Esophagus squamous epithelium (tissue), 5 donors: ENCODE measurements around the gene EEF1G. TPM values are rescaled to one million over a fixed set of nuclear protein-coding genes. Genes with fewer than 3 reads are reported as not detected.

Experiments used
- DNase-seq: peaks from one replicate; lab custom pipeline; 2025; lab: John Stamatoyannopoulos, UW
- H3K27ac ChIP-seq, 4 donors: fragments of 200-600 bp; sonication (generic); one replicate each; pipeline ENCODE4 v1.5.1; 2016 to 2019; ENCODE audit warnings: mild to moderate bottlenecking in 1 of 4
- H3K27me3 ChIP-seq, 4 donors: fragments of 200-600 bp; sonication (generic); 1 replicate in 3 of 4; 2 replicates in 1 of 4; pipeline versions ENCODE4 v1.5.1 to v1.6.0; 2017 to 2021; ENCODE audit warnings: antibody characterized with exemption in 1 of 4
- H3K36me3 ChIP-seq, 3 donors: fragments of 200-600 bp; sonication (generic); one replicate each; pipeline ENCODE4 v1.5.1; 2016 to 2019
- H3K4me1 ChIP-seq, 3 donors: fragments of 200-600 bp; sonication (generic); one replicate each; pipeline ENCODE4 v1.5.1; 2017 to 2019
- H3K4me3 ChIP-seq, 4 donors: fragments of 200-600 bp; sonication (generic); 1 replicate in 3 of 4; 2 replicates in 1 of 4; pipeline ENCODE4 v1.5.1; 2016 to 2019; ENCODE audit warnings: mild to moderate bottlenecking in 2 of 4, moderate library complexity in 1 of 4
- H3K9me3 ChIP-seq, 3 donors: fragments of 200-600 bp; sonication (generic); one replicate each; pipeline ENCODE4 v1.5.1; 2016 to 2019
- CTCF ChIP-seq, 6 experiments: fragments of 450-650 bp in 4 of 6; fragments of 200-600 bp in 2 of 6; sonication (generic) in 2 of 6; IDR thresholded peaks; one replicate each; pipeline ENCODE4 v1.5.1; 2016 to 2019; ENCODE audit warnings: antibody characterized with exemption in 6 of 6, mild to moderate bottlenecking in 4 of 6, moderate library complexity in 4 of 6
- POLR2A ChIP-seq, 4 donors: fragments of 450-650 bp; IDR thresholded peaks; one replicate each; pipeline ENCODE4 v1.6.1; 2017; ENCODE audit warnings: antibody characterized with exemption in 4 of 4, mild to moderate bottlenecking in 4 of 4, moderate library complexity in 3 of 4
- WGBS, 2 donors: methylation state at CpG; one replicate each; pipeline ENCODE4 v1.1.5; 2018; 5-methylcytosine and 5-hydroxymethylcytosine counted together
- intact Hi-C: fragments of 100-400 bp; cut with DNase I; formaldehyde crosslinking; loops from one replicate; pipeline ENCODE4 v1.15.0; 2022
- total RNA-seq, 4 donors: library from RNA; depleted of rRNA; stranded (reverse); fragments of >200 nt; gene quantifications; one replicate each; pipeline ENCODE4 v1.1.0, GENCODE V29; 2016
- donor health status: DM: yes; HTN: yes; CAD: no.

The EEF1G gene
- total RNA-seq, 4 donors from 2014 or later, result 1,144 to 2,095 (median 1,685) TPM

GRCh38 chr11:62536301-62536957 lies 37.3 kb downstream of the EEF1G start:
- H3K27ac ChIP-seq, result peak overlapping the region in 3 of 4 donors; percentile 3 to 100 (median 99)
- H3K4me1 ChIP-seq, result peaks cover 45 to 72% (median 54%) of the 10 kb centered on the region in 3 donors
- peak overlapping the region in 1 of 4 donors; percentile 9 for H3K4me3 ChIP-seq
- intact Hi-C loops, result no loop called here
- TF ChIP-seq POLR2A (IDR thresholded peaks at IDR 0.05) (no peak), CTCF (IDR thresholded peaks at IDR 0.05) (no peak)
- no peaks in the 10 kb centered on the region for H3K27me3 ChIP-seq
- peaks cover 48 to 72% (median 52%) of the 10 kb centered on the region in 3 donors for H3K36me3 ChIP-seq
- no peak for DNase-seq
- no peaks in the 10 kb centered on the region for H3K9me3 ChIP-seq
- 64 to 71% methylated on average over 14 to 21 of the region's 21 CpGs for WGBS, 2 donors

GRCh38 chr11:62535802-62536201 lies 37.9 kb downstream of the EEF1G start:
- 60 to 63% methylated on average over 2 of the region's 12 CpGs for WGBS, 2 donors
- DNase-seq, result no peak
- peaks cover 54 to 79% (median 58%) of the 10 kb centered on the region in 3 donors for H3K36me3 ChIP-seq
- TF ChIP-seq POLR2A (IDR thresholded peaks at IDR 0.05), result no peak
- no peak for TF ChIP-seq CTCF (IDR thresholded peaks at IDR 0.05)
- H3K27me3 ChIP-seq, result no peaks in the 10 kb centered on the region
- peaks cover 38 to 66% (median 48%) of the 10 kb centered on the region in 3 donors for H3K4me1 ChIP-seq
- intact Hi-C loops, result no loop called here
- no peak overlapping the region for H3K4me3 ChIP-seq
- H3K27ac ChIP-seq, result peak overlapping the region in 3 of 4 donors; percentile 3 to 100 (median 99)
- no peaks in the 10 kb centered on the region for H3K9me3 ChIP-seq

GRCh38 chr11:62534779-62535545 lies 38.7 kb downstream of the EEF1G start:
- no peaks in the 10 kb centered on the region for H3K27me3 ChIP-seq
- WGBS, 2 donors, result 88 to 93% methylated on average over 15 of the region's 19 CpGs
- H3K9me3 ChIP-seq, result no peaks in the 10 kb centered on the region
- no peak for DNase-seq
- H3K4me1 ChIP-seq, result peaks cover 30 to 58% (median 40%) of the 10 kb centered on the region in 3 donors
- intact Hi-C loops, result no loop called here
- H3K36me3 ChIP-seq, result peaks cover 61 to 87% (median 66%) of the 10 kb centered on the region in 3 donors
- TF ChIP-seq CTCF (IDR thresholded peaks at IDR 0.05), result no peak
- no peak for TF ChIP-seq POLR2A (IDR thresholded peaks at IDR 0.05)
- peak overlapping the region in 1 of 4 donors; percentile 22 for H3K27ac ChIP-seq
- H3K4me3 ChIP-seq, result no peak overlapping the region

GRCh38 chr11:62532096-62532495 lies 41.6 kb downstream of the EEF1G start:
- Histone ChIP-seq H3K4me1 (peaks cover 1 to 29% (median 11%) of the 10 kb centered on the region in 3 donors), H3K27ac (no peak overlapping the region), H3K9me3 (no peaks in the 10 kb centered on the region), H3K36me3 (peaks cover 82 to 100% (median 87%) of the 10 kb centered on the region in 3 donors), H3K4me3 (no peak overlapping the region), H3K27me3 (no peaks in the 10 kb centered on the region)
- intact Hi-C loops, result no loop called here
- TF ChIP-seq CTCF (IDR thresholded peaks at IDR 0.05) (no peak), POLR2A (IDR thresholded peaks at IDR 0.05) (no peak)
- WGBS, 2 donors, result 92 to 100% methylated on average over 2 of the region's 2 CpGs
- no peak for DNase-seq
